Measurements from ENCODE around the gene CLIP2. TPM values are rescaled to one million over a fixed set of nuclear protein-coding genes. Genes with fewer than 3 reads are reported as not detected.

CLIP2 gene
- total and polyA plus RNA-seq, 2 of the 8 experiments (the other 6 are each of a cell fraction or from before 2014, with no cell fraction given), result 8.3 to 41.5 TPM

DNA sequence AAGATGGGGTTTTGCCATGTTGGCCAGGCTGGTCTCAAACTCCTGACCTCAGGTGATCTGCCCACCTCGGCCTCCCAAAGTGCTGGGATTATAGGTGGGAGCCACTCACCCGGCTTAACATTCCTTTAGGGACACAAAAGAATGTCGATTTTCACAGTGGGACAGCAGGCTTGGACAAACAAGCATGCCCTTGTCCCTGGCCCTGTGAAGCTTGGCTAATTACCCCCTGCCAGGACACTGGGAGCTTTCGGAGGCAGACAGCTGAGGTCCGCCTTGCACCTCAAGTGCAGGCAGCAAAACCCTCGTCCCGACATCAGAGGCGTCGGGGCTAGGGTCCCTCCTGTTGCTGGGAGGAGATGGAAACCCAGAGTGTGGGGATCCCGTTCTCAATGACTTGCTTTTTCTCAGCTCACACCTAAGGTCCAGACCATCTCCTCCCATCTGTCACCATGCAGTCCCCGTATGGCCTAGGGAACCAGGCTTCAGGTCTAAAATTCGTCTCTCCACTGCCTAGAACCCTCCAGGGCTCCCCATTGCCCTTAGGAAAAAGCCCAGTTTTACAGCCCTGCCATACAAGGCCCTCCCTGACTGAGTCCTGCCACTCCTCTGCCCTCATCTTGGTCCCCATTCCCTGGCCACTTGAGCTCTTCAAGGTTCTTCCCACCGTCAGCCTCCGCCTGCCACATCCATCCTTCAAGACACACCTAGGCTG lies 6.3 kb upstream of the CLIP2 start (continued):
- TF ChIP-seq, protein P1, sequence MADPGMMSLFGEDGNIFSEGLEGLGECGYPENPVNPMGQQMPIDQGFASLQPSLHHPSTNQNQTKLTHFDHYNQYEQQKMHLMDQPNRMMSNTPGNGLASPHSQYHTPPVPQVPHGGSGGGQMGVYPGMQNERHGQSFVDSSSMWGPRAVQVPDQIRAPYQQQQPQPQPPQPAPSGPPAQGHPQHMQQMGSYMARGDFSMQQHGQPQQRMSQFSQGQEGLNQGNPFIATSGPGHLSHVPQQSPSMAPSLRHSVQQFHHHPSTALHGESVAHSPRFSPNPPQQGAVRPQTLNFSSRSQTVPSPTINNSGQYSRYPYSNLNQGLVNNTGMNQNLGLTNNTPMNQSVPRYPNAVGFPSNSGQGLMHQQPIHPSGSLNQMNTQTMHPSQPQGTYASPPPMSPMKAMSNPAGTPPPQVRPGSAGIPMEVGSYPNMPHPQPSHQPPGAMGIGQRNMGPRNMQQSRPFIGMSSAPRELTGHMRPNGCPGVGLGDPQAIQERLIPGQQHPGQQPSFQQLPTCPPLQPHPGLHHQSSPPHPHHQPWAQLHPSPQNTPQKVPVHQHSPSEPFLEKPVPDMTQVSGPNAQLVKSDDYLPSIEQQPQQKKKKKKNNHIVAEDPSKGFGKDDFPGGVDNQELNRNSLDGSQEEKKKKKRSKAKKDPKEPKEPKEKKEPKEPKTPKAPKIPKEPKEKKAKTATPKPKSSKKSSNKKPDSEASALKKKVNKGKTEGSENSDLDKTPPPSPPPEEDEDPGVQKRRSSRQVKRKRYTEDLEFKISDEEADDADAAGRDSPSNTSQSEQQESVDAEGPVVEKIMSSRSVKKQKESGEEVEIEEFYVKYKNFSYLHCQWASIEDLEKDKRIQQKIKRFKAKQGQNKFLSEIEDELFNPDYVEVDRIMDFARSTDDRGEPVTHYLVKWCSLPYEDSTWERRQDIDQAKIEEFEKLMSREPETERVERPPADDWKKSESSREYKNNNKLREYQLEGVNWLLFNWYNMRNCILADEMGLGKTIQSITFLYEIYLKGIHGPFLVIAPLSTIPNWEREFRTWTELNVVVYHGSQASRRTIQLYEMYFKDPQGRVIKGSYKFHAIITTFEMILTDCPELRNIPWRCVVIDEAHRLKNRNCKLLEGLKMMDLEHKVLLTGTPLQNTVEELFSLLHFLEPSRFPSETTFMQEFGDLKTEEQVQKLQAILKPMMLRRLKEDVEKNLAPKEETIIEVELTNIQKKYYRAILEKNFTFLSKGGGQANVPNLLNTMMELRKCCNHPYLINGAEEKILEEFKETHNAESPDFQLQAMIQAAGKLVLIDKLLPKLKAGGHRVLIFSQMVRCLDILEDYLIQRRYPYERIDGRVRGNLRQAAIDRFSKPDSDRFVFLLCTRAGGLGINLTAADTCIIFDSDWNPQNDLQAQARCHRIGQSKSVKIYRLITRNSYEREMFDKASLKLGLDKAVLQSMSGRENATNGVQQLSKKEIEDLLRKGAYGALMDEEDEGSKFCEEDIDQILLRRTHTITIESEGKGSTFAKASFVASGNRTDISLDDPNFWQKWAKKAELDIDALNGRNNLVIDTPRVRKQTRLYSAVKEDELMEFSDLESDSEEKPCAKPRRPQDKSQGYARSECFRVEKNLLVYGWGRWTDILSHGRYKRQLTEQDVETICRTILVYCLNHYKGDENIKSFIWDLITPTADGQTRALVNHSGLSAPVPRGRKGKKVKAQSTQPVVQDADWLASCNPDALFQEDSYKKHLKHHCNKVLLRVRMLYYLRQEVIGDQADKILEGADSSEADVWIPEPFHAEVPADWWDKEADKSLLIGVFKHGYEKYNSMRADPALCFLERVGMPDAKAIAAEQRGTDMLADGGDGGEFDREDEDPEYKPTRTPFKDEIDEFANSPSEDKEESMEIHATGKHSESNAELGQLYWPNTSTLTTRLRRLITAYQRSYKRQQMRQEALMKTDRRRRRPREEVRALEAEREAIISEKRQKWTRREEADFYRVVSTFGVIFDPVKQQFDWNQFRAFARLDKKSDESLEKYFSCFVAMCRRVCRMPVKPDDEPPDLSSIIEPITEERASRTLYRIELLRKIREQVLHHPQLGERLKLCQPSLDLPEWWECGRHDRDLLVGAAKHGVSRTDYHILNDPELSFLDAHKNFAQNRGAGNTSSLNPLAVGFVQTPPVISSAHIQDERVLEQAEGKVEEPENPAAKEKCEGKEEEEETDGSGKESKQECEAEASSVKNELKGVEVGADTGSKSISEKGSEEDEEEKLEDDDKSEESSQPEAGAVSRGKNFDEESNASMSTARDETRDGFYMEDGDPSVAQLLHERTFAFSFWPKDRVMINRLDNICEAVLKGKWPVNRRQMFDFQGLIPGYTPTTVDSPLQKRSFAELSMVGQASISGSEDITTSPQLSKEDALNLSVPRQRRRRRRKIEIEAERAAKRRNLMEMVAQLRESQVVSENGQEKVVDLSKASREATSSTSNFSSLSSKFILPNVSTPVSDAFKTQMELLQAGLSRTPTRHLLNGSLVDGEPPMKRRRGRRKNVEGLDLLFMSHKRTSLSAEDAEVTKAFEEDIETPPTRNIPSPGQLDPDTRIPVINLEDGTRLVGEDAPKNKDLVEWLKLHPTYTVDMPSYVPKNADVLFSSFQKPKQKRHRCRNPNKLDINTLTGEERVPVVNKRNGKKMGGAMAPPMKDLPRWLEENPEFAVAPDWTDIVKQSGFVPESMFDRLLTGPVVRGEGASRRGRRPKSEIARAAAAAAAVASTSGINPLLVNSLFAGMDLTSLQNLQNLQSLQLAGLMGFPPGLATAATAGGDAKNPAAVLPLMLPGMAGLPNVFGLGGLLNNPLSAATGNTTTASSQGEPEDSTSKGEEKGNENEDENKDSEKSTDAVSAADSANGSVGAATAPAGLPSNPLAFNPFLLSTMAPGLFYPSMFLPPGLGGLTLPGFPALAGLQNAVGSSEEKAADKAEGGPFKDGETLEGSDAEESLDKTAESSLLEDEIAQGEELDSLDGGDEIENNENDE (IDR thresholded peaks at IDR 0.05; ENCODE audit: insufficient replicate concordance, low read length), result no peak
- TF ChIP-seq, protein P2, sequence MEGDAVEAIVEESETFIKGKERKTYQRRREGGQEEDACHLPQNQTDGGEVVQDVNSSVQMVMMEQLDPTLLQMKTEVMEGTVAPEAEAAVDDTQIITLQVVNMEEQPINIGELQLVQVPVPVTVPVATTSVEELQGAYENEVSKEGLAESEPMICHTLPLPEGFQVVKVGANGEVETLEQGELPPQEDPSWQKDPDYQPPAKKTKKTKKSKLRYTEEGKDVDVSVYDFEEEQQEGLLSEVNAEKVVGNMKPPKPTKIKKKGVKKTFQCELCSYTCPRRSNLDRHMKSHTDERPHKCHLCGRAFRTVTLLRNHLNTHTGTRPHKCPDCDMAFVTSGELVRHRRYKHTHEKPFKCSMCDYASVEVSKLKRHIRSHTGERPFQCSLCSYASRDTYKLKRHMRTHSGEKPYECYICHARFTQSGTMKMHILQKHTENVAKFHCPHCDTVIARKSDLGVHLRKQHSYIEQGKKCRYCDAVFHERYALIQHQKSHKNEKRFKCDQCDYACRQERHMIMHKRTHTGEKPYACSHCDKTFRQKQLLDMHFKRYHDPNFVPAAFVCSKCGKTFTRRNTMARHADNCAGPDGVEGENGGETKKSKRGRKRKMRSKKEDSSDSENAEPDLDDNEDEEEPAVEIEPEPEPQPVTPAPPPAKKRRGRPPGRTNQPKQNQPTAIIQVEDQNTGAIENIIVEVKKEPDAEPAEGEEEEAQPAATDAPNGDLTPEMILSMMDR (IDR thresholded peaks at IDR 0.05; ENCODE audit: control extremely low read depth in 1 of 3, insufficient read depth in 1 of 3, low read depth in 1 of 3, low read length in 3 of 3), result no peak
- TF ChIP-seq FOSL1 (IDR thresholded peaks at IDR 0.05; ENCODE audit: insufficient read depth, low read depth, low read length) (no peak), SP2 (IDR thresholded peaks at IDR 0.05; ENCODE audit: low read length) (no peak), SAP30 (IDR thresholded peaks at IDR 0.05; ENCODE audit: insufficient read depth, insufficient replicate concordance, low read length) (no peak), CREB1 (IDR thresholded peaks at IDR 0.05) (no peak), SIRT6 (IDR thresholded peaks at IDR 0.05; ENCODE audit: low read length) (no peak), EGR1 (IDR thresholded peaks at IDR 0.05; ENCODE audit: borderline replicate concordance, low read depth, low read length) (no peak)
